ENCODE results near the gene C1orf159. TPM values are rescaled to one million over a fixed set of nuclear protein-coding genes. Genes with fewer than 3 reads are reported as not detected.

Gene C1orf159
- total and polyA plus RNA-seq, 2 experiments from 2014 or later: 7.1 to 25.1 TPM

DNA sequence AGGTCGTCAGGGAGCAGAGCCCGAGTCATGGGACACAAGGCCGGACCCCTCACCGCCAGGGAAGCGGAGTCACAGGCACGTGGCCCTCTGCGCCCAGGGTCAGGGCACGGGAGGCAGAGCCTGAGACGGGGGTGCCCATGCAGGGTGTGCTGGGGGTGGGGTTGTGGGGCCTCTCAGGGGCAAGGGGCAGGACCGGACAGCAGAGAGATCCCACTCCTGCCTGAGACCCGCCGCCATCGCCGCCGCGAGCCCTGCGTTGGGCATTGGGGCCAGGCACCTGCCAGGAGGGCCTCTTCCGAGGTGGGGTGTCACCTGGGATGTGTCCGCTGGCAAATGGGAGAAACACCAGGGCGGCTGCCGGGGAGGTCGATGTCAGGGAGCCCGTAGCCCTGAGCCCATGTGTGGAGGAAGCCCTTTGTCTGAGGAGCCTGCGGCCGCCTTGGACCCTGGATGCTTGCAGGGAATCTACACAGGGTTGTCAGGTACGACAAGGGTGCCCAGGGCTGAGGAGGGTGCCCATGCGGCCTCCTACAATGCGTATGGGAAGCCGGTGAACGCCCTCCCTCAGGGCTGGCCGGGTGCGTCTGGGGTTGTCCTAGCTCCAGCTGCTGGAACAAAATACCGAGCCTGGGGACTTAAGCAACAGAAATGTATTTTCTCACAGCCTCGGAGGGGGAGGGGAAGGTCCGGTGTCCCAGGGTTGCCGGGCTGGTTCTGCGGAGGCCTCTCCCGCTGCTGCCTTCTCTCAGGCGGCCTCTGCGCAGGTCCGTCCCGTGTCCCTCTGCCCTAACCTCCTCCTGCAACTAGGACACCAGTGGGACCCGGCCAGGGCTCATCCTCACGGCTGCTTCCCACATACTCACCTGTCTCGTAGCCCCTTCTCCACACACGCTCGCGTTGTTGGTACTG is 16.4 kb upstream of the C1orf159 start:
- peak; percentile 52 for DNase-seq (ENCODE audit: low spot score)
- H3K9me3 ChIP-seq (ENCODE audit: low read depth): no peaks in the 10 kb centered on the region
- no peaks in the 10 kb centered on the region for H3K27me3 ChIP-seq
- WGBS (ENCODE audit: low lambda C conversion rate, missing lambda C conversion rate): 89% methylated on average over 41 of the region's 48 CpGs
- no peak overlapping the region for H3K4me3 ChIP-seq
- no peaks in the 10 kb centered on the region for H3K9me2 ChIP-seq (replicated peaks; ENCODE audit: insufficient read depth)
- no peak overlapping the region for H2AFZ ChIP-seq
- peaks cover 45% of the 10 kb centered on the region for H3K4me1 ChIP-seq (ENCODE audit: insufficient read depth)
- no peaks in the 10 kb centered on the region for H4K20me1 ChIP-seq (ENCODE audit: insufficient read depth, poor library complexity, severe bottlenecking)
- H3K4me2 ChIP-seq: no peak overlapping the region
- H3K36me3 ChIP-seq (replicated peaks; ENCODE audit: insufficient read depth, low read depth): no peaks in the 10 kb centered on the region
- no peak overlapping the region for H3K27ac ChIP-seq
- TF ChIP-seq EZH2phosphoT487 (IDR thresholded peaks at IDR 0.05; ENCODE audit: low read depth, severe bottlenecking, unreplicated experiment) (no peak), EZH2 (IDR thresholded peaks at IDR 0.05; ENCODE audit: borderline replicate concordance) (no peak)
- TF ChIP-seq, protein P1, sequence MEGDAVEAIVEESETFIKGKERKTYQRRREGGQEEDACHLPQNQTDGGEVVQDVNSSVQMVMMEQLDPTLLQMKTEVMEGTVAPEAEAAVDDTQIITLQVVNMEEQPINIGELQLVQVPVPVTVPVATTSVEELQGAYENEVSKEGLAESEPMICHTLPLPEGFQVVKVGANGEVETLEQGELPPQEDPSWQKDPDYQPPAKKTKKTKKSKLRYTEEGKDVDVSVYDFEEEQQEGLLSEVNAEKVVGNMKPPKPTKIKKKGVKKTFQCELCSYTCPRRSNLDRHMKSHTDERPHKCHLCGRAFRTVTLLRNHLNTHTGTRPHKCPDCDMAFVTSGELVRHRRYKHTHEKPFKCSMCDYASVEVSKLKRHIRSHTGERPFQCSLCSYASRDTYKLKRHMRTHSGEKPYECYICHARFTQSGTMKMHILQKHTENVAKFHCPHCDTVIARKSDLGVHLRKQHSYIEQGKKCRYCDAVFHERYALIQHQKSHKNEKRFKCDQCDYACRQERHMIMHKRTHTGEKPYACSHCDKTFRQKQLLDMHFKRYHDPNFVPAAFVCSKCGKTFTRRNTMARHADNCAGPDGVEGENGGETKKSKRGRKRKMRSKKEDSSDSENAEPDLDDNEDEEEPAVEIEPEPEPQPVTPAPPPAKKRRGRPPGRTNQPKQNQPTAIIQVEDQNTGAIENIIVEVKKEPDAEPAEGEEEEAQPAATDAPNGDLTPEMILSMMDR (IDR thresholded peaks at IDR 0.05; ENCODE audit: poor library complexity): no peak
- H3K79me2 ChIP-seq: peaks cover 26% of the 10 kb centered on the region

DNA sequence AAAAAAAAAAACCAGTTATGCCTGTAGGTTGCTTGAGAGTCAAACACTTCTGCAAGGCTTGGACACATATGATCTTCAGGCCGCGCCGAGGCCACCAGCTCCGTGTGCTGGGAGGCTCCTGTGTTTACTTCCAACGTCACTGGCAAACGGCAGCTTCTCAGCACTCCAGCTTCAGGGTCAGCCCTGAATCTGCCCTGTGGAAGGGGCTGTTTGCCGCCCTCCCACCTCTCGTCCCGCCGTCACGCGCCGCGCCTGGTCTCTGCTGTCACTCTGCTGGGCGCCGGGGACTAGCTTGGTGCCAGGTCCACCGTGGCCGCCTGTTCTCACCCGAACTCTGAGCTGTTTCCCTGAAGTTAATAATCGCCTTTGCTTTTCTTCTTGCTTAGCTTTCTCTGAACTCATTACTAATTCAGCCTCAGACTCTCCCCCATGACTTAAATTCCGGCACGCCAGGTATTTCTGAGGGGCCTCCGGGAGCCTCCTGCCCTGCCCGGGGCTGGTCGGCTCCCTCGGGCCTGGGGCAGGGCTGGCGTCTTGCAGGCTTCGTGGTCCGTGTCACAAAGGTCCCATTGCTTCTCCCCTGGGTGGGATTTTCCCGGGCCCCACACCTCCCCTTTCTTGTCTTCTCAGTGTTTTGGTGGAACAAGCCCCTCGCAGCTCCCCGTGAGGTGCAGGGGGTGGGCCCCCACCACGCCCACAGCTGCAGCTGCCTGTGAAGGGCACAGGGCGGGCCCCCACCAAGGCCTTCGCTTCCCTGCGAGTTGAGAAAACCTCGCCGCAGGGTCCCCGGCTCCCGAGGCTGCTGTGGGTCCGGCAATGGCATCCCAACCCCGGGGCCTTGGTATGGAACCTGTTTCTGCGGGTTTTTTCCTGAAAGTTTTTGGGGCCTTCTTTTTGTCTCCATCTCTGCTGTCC is 14.6 kb upstream of the C1orf159 start:
- Histone ChIP-seq H3K4me3 (no peak overlapping the region), H3K9me2 (replicated peaks; ENCODE audit: insufficient read depth) (no peaks in the 10 kb centered on the region), H2AFZ (no peak overlapping the region), H3K27ac (peak overlapping the region; percentile 75), H3K36me3 (replicated peaks; ENCODE audit: insufficient read depth, low read depth) (no peaks in the 10 kb centered on the region), H3K79me2 (peaks cover 26% of the 10 kb centered on the region), H3K4me1 (ENCODE audit: insufficient read depth) (peaks cover 40% of the 10 kb centered on the region), H3K4me2 (peak overlapping the region; percentile 76), H3K27me3 (no peaks in the 10 kb centered on the region), H4K20me1 (ENCODE audit: insufficient read depth, poor library complexity, severe bottlenecking) (no peaks in the 10 kb centered on the region), H3K9me3 (ENCODE audit: low read depth) (no peaks in the 10 kb centered on the region)
- TF ChIP-seq, protein P1 (IDR thresholded peaks at IDR 0.05; ENCODE audit: poor library complexity): no peak
- TF ChIP-seq EZH2phosphoT487 (IDR thresholded peaks at IDR 0.05; ENCODE audit: low read depth, severe bottlenecking, unreplicated experiment) (no peak), EZH2 (IDR thresholded peaks at IDR 0.05; ENCODE audit: borderline replicate concordance) (no peak)
- WGBS (ENCODE audit: low lambda C conversion rate, missing lambda C conversion rate): 70% methylated on average over 41 of the region's 43 CpGs
- DNase-seq (ENCODE audit: low spot score): peak; percentile 77

DNA sequence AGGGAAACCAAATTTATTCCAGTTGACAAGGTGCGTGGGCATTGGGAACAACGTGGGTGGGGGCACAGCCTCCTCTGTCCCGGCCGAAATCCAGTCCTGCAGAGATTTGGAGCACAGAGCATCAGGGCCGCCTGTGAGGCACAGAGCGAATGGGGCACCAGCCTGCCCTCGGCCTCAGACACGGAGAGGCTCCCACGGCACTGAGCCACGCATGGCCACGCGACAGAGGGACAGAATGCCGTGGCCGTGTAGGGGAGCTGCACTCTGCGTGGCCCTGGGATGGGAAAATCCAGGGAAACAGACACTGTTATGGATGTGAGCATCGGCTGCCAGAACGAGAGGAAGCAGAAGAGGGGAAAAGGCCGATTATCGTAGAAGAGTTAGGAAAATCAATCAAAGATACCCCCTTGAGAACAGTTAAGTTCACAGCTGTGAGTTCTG is 13.5 kb upstream of the C1orf159 start:
- H3K79me2 ChIP-seq: peaks cover 26% of the 10 kb centered on the region
- H3K9me3 ChIP-seq (ENCODE audit: low read depth): no peaks in the 10 kb centered on the region
- peaks cover 50% of the 10 kb centered on the region for H3K4me1 ChIP-seq (ENCODE audit: insufficient read depth)
- no peak for DNase-seq (ENCODE audit: low spot score)
- no peaks in the 10 kb centered on the region for H4K20me1 ChIP-seq (ENCODE audit: insufficient read depth, poor library complexity, severe bottlenecking)
- H3K9me2 ChIP-seq (replicated peaks; ENCODE audit: insufficient read depth): no peaks in the 10 kb centered on the region
- H3K4me2 ChIP-seq: peak overlapping the region; percentile 76
- no peaks in the 10 kb centered on the region for H3K27me3 ChIP-seq
- 97% methylated on average over 19 of the region's 19 CpGs for WGBS (ENCODE audit: low lambda C conversion rate, missing lambda C conversion rate)
- H3K36me3 ChIP-seq (replicated peaks; ENCODE audit: insufficient read depth, low read depth): no peaks in the 10 kb centered on the region
- H2AFZ ChIP-seq: no peak overlapping the region
- H3K27ac ChIP-seq: peak overlapping the region; percentile 96
- H3K4me3 ChIP-seq: no peak overlapping the region
- TF ChIP-seq, protein P1 (IDR thresholded peaks at IDR 0.05; ENCODE audit: poor library complexity): no peak
- no peak for TF ChIP-seq EZH2phosphoT487 (IDR thresholded peaks at IDR 0.05; ENCODE audit: low read depth, severe bottlenecking, unreplicated experiment)
- no peak for TF ChIP-seq EZH2 (IDR thresholded peaks at IDR 0.05; ENCODE audit: borderline replicate concordance)
